K562 (cell line): Measurements from ENCODE around the gene TSSK6. TPM values are rescaled to one million over a fixed set of nuclear protein-coding genes. Genes with fewer than 3 reads are reported as not detected.

Source experiments
- ATAC-seq: fragments of 200-7000 bp; cut with Tn5 transposase; 3 replicates; pipeline ENCODE4 v1.9.1; 2020; ENCODE audit warnings: moderate library complexity
- BruUV-seq: library from RNA; stranded (reverse); fragments of 400-500 nt; replicated peaks from 2 replicates; lab custom pipeline; 2021; lab: Mats Ljungman, UMichigan
- CTCF ChIA-PET: fragments of 300-600 bp; formaldehyde crosslinking; extraction: SDS; loops from one replicate; lab custom pipeline; 2021; ENCODE audit warnings: low intra/inter-chr PET ratio; lab: Yijun Ruan, JAX
- POLR2A ChIA-PET: fragments of 300-600, 350-650 bp; sonication (Branson Sonifier 250); formaldehyde crosslinking; extraction: SDS; loops from one replicate; lab custom pipeline; 2021; ENCODE audit warnings: antibody characterized with exemption, inconsistent platforms; lab: Yijun Ruan, JAX
- DNase-seq, 4 experiments: peaks; one replicate each; pipeline versions ENCODE4 v3.0.0 to v3.0.0-alpha.2; 2011 to 2018; ENCODE audit warnings: low spot score in 3 of 4, mixed read lengths in 3 of 4; ENCODE audit errors: extremely low read depth in 1 of 4
- FAIRE-seq: peaks from 2 replicates; lab custom pipeline; 2011; peaks lifted over from hg19 to GRCh38; lab: Jason Lieb, UNC
- H2AFZ ChIP-seq: 2 replicates; pipeline ENCODE4 v1.6.0; 2011; ENCODE audit warnings: low read depth, low read length, control low read depth, inconsistent platforms
- H3K27ac ChIP-seq: fragments of 200-600 bp; 3 replicates; pipeline ENCODE4 v1.8.0; 2011; ENCODE audit warnings: low read depth, mild to moderate bottlenecking, control low read depth, inconsistent platforms, low read length, moderate library complexity, mixed read lengths; ENCODE audit errors: extremely low read depth
- H3K27me3 ChIP-seq, 2 experiments: fragments of 300-600 bp in 1 of 2; 2 replicates in 1 of 2; 3 replicates in 1 of 2; pipeline versions ENCODE4 v1.6.0 to v1.8.0; 2011; ENCODE audit warnings: inconsistent platforms in 2 of 2, low read length in 2 of 2, mild to moderate bottlenecking in 1 of 2, mixed read lengths in 1 of 2, moderate library complexity in 1 of 2; ENCODE audit not compliant: control insufficient read depth in 2 of 2, insufficient read depth in 2 of 2
- H3K36me3 ChIP-seq: fragments of 300-600 bp; 3 replicates; pipeline ENCODE4 v1.8.0; 2011; ENCODE audit warnings: mild to moderate bottlenecking, low read length, inconsistent platforms; ENCODE audit not compliant: control insufficient read depth, insufficient read depth
- H3K4me1 ChIP-seq, 2 experiments: fragments of 200-600 bp in 1 of 2; replicated peaks in 1 of 2; 2 replicates in 1 of 2; 3 replicates in 1 of 2; pipeline versions ENCODE4 v1.5.1 to v1.8.0; 2011; ENCODE audit warnings: inconsistent platforms in 2 of 2, low read length in 2 of 2, mild to moderate bottlenecking in 1 of 2, mixed read lengths in 1 of 2, moderate library complexity in 1 of 2; ENCODE audit not compliant: control insufficient read depth in 2 of 2, insufficient read depth in 2 of 2
- H3K4me2 ChIP-seq: 2 replicates; pipeline ENCODE4 v1.6.1; 2011; ENCODE audit warnings: low read length, control low read depth, inconsistent platforms, mixed read lengths; ENCODE audit not compliant: insufficient read depth
- H3K4me3 ChIP-seq: fragments of 200-600 bp; sonication (generic), shearing (Covaris generic); 2 replicates; pipeline ENCODE4 v1.5.1; 2016; ENCODE audit warnings: control low read depth, inconsistent platforms
- H3K79me2 ChIP-seq: fragments of 200-600 bp; 3 replicates; pipeline ENCODE4 v1.8.0; 2011; ENCODE audit warnings: low read length, inconsistent platforms; ENCODE audit not compliant: control insufficient read depth, insufficient read depth
- H3K9ac ChIP-seq, 2 experiments: 2 replicates each; pipeline versions ENCODE4 v1.6.0 to v1.6.1; 2011; ENCODE audit warnings: low read depth in 2 of 2, low read length in 2 of 2, control low read depth in 1 of 2, inconsistent platforms in 1 of 2, mild to moderate bottlenecking in 1 of 2, mixed read lengths in 1 of 2; ENCODE audit not compliant: insufficient read depth in 1 of 2
- H3K9me1 ChIP-seq: one replicate; pipeline ENCODE4 v1.6.0; 2011; ENCODE audit warnings: inconsistent platforms, mild to moderate bottlenecking, low read length, moderate library complexity; ENCODE audit not compliant: control insufficient read depth, insufficient read depth
- H3K9me3 ChIP-seq: replicated peaks from 2 replicates; pipeline ENCODE4 v1.5.1; 2011; ENCODE audit warnings: low read depth, low read length, inconsistent platforms; ENCODE audit not compliant: control insufficient read depth, insufficient read depth
- H4K20me1 ChIP-seq: replicated peaks from 2 replicates; pipeline ENCODE4 v1.6.1; 2011; ENCODE audit warnings: low read length, inconsistent platforms, mixed read lengths; ENCODE audit not compliant: control insufficient read depth, insufficient read depth
- EGR1 ChIP-seq: fragments of 450-650 bp; conservative IDR thresholded peaks from 2 replicates; pipeline ENCODE4 v1.6.1; 2017; ENCODE audit warnings: mild to moderate bottlenecking
- GTF2A2 ChIP-seq: IDR thresholded peaks from 2 replicates; pipeline ENCODE4 v1.6.1; 2016; ENCODE audit warnings: mild to moderate bottlenecking, missing genetic modification characterization, missing compliant biosample characterization
- POLR2G ChIP-seq: fragments of 200-400 bp; formaldehyde crosslinking; IDR thresholded peaks from 2 replicates; pipeline ENCODE4 v1.6.1; 2017; ENCODE audit warnings: low read depth, mild to moderate bottlenecking, antibody characterized with exemption, low read length, moderate library complexity
- RBFOX2 ChIP-seq: fragments of 200-400 bp; formaldehyde crosslinking; IDR thresholded peaks from 2 replicates; pipeline ENCODE4 v1.6.1; 2017; ENCODE audit warnings: low read depth, mild to moderate bottlenecking, low read length, moderate library complexity
- ZFX ChIP-seq: sonication (generic); formaldehyde crosslinking; IDR thresholded peaks from 2 replicates; pipeline ENCODE4 v1.8.0; 2022; ENCODE audit warnings: mild to moderate bottlenecking, missing genetic modification reagents, moderate library complexity
- ZNF165 ChIP-seq: fragments of 250-450 bp; sonication (Bioruptor Pico); IDR thresholded peaks from 2 replicates; pipeline ENCODE4 v1.4.0; 2020; ENCODE audit warnings: borderline replicate concordance
- ZZZ3 ChIP-seq: fragments of 450-650 bp; IDR thresholded peaks from 2 replicates; pipeline ENCODE4 v1.6.1; 2016; ENCODE audit warnings: antibody characterized with exemption, mild to moderate bottlenecking, moderate library complexity
- WGBS: fragments of 100-300 bp; shearing (Covaris generic); methylation state at CpG from one replicate; pipeline ENCODE4 v1.1.6; 2016; ENCODE audit warnings: low coverage, mixed read lengths; ENCODE audit not compliant: insufficient coverage; ENCODE audit errors: missing lambda C conversion rate; 5-methylcytosine and 5-hydroxymethylcytosine counted together
- in situ Hi-C: fragments of 300-500 bp; cut with MboI; formaldehyde crosslinking; loops from 4 replicates; pipeline ENCODE4 v1.15.0; 2018; ENCODE audit warnings: inconsistent platforms, mixed read lengths
- intact Hi-C: fragments of 100-400 bp; cut with micrococcal nuclease; formaldehyde crosslinking; loops from 2 replicates; pipeline ENCODE4 v1.14.2; 2022
- polyA plus RNA-seq, 8 experiments: library from polyadenylated mRNA; depleted of rRNA in 4 of 8; stranded (reverse) in 5 of 8; unstranded in 3 of 8; fragments of >200 nt; fragmentation: Nextera tagmentation in 2 of 8; fragmentation: Illumina TruSeq in 1 of 8; extraction: Ambion mirVana in 2 of 8; extraction: Trizol in 1 of 8; gene quantifications; 2 replicates each; pipeline versions ENCODE4 v1.2.1 to v1.2.3, GENCODE V29; 2011 to 2014; ENCODE audit warnings: inconsistent platforms in 1 of 8, missing spikeins in 1 of 8
- total RNA-seq, 7 experiments: library from RNA; depleted of rRNA in 6 of 7; stranded (reverse); fragments of >200 nt in 6 of 7; fragmentation: Illumina TruSeq in 2 of 7; extraction: Trizol in 2 of 7; gene quantifications; 2 replicates each; pipeline versions ENCODE4 v1.2.1 to v1.2.3, GENCODE V29; 2011 to 2021; ENCODE audit warnings: low replicate concordance in 1 of 7
- TF ChIP-seq, protein P1 (sequence below), 3 experiments: fragments of 200-800 bp in 1 of 3; sonication (Bioruptor generic) in 1 of 3; sonication (generic) in 1 of 3; formaldehyde crosslinking in 1 of 3; IDR thresholded peaks; 2 replicates each; pipeline versions ENCODE4 v1.6.1 to v1.8.0; 2016 to 2022; ENCODE audit warnings: mild to moderate bottlenecking in 2 of 3, missing compliant biosample characterization in 2 of 3, missing genetic modification characterization in 2 of 3, missing genetic modification reagents in 1 of 3
- TF ChIP-seq, protein P2 (sequence below): sonication (generic); formaldehyde crosslinking; IDR thresholded peaks from 2 replicates; pipeline ENCODE4 v1.8.1; 2023; ENCODE audit warnings: mild to moderate bottlenecking, missing genetic modification reagents
- TF ChIP-seq, protein P3 (sequence below): fragments of 450-650 bp; IDR thresholded peaks from 2 replicates; pipeline ENCODE4 v1.6.1; 2016

Gene TSSK6
- total and polyA plus RNA-seq, 9 of the 15 experiments (the other 6 are each of a cell fraction or from before 2014, with no cell fraction given), result 0.21 to 2.6 (median 1.5) TPM; not detected in 3

DNA sequence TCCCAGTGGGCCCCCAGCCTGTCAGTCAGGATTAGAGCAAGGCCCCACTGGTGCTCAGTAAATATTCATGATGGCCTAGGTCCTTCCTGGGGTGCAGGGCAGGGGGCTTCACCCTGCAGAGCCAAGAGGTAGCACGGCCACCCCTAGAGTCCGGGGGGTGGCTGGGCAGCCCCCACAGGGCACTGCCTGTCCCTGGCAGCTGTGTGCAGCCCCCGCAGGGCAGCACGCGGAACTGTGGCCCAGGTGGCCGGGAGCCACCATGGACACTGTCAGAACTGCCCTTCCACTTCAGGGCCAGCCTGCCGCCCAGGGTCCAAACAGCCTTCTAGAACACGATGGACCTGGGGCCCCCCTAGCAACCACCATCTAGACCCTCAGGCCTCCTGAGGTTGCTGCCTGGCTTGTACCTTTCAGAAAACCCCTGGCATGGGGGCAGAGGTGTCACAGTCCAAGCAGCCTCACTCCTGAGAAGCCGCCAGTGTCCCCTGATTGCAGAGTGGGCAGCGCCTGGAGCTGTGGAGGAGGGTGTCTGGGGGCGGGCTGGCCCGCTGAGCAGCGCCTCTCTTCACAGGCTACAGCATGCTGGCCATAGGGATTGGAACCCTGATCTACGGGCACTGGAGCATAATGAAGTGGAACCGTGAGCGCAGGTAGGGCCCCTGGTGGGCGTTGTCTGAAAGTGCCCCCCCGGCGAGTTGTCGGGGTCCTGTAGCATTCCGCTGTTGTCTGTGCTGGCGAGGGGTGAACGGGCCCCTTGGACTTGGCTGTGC lies 10.4 kb upstream of the TSSK6 start:
- BruUV-seq, result no TSS peak
- ChIA-PET POLR2A (interaction anchor here (1.2 kb wide), 1 partner anchor 10 kb away, joined by 5 read pairs; the partner anchor contains the start of genes NDUFA13 and TSSK6), CTCF (no interaction called here)
- Histone ChIP-seq H2AFZ (no peak overlapping the region), H3K4me2 (no peak overlapping the region), H3K4me3 (no peak overlapping the region), H3K9me1 (peaks cover 5% of the 10 kb centered on the region), H3K9me3 (no peaks in the 10 kb centered on the region), H3K36me3 (peaks cover 72% of the 10 kb centered on the region; the same call in 2 of the 3 replicates), H4K20me1 (0 out of 2 replicates have a peak, but pooled peaks cover 5% of the 10 kb centered on the region), H3K27ac (no peak overlapping the region), H3K4me1 (peaks cover 0 to 28% of the 10 kb centered on the region in 2 experiments; a peak in 2 of 5 replicates), H3K79me2 (peaks cover 43% of the 10 kb centered on the region), H3K27me3 (no peaks in the 10 kb centered on the region), H3K9ac (peak overlapping the region in 1 of 2 experiments; percentile 60; a peak in 2 of 4 replicates)
- in situ Hi-C loops, result loop anchor here (25.0 kb wide), 1 partner anchor 112 kb away; the partner anchor contains the start of genes GMIP and LPAR2
- DNase-seq, result no peak
- 92% methylated on average over 22 of the region's 23 CpGs for WGBS
- TF ChIP-seq, protein P1, sequence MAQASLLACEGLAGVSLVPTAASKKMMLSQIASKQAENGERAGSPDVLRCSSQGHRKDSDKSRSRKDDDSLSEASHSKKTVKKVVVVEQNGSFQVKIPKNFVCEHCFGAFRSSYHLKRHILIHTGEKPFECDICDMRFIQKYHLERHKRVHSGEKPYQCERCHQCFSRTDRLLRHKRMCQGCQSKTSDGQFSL (CRISPR knock-in tag; IDR thresholded peaks at IDR 0.05), result 0 out of 2 replicates have a peak, but pooled peaks have one; percentile 41
- TF ChIP-seq, protein P1 (tag; IDR thresholded peaks at IDR 0.05), result no peak
- no peak for TF ChIP-seq GTF2A2 (tag)
- peak; percentile 62 for TF ChIP-seq RBFOX2
- 0 out of 2 replicates have a peak, but pooled peaks have one; percentile 5 for TF ChIP-seq EGR1
- TF ChIP-seq POLR2G, result peak; percentile 45; the same call in 1 of the 2 replicates
- TF ChIP-seq, protein P2, sequence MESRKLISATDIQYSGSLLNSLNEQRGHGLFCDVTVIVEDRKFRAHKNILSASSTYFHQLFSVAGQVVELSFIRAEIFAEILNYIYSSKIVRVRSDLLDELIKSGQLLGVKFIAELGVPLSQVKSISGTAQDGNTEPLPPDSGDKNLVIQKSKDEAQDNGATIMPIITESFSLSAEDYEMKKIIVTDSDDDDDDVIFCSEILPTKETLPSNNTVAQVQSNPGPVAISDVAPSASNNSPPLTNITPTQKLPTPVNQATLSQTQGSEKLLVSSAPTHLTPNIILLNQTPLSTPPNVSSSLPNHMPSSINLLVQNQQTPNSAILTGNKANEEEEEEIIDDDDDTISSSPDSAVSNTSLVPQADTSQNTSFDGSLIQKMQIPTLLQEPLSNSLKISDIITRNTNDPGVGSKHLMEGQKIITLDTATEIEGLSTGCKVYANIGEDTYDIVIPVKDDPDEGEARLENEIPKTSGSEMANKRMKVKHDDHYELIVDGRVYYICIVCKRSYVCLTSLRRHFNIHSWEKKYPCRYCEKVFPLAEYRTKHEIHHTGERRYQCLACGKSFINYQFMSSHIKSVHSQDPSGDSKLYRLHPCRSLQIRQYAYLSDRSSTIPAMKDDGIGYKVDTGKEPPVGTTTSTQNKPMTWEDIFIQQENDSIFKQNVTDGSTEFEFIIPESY (CRISPR knock-in tag), result peak; percentile 88
- TF ChIP-seq, protein P3, sequence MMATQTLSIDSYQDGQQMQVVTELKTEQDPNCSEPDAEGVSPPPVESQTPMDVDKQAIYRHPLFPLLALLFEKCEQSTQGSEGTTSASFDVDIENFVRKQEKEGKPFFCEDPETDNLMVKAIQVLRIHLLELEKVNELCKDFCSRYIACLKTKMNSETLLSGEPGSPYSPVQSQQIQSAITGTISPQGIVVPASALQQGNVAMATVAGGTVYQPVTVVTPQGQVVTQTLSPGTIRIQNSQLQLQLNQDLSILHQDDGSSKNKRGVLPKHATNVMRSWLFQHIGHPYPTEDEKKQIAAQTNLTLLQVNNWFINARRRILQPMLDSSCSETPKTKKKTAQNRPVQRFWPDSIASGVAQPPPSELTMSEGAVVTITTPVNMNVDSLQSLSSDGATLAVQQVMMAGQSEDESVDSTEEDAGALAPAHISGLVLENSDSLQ, result 0 out of 2 replicates have a peak, but pooled peaks have one; percentile 32
- TF ChIP-seq ZNF165 (CRISPR knock-in tag), result no peak
- no peak for TF ChIP-seq ZZZ3
- 0 out of 2 replicates have a peak, but pooled peaks have one; percentile 17 for TF ChIP-seq ZFX (CRISPR knock-in tag)
- FAIRE-seq, result no peak
- peak; percentile 4; the same call in 2 of the 3 replicates for ATAC-seq
- intact Hi-C loops, result no loop called here
